ENCODE data around the gene ADCYAP1R1.

DNA sequence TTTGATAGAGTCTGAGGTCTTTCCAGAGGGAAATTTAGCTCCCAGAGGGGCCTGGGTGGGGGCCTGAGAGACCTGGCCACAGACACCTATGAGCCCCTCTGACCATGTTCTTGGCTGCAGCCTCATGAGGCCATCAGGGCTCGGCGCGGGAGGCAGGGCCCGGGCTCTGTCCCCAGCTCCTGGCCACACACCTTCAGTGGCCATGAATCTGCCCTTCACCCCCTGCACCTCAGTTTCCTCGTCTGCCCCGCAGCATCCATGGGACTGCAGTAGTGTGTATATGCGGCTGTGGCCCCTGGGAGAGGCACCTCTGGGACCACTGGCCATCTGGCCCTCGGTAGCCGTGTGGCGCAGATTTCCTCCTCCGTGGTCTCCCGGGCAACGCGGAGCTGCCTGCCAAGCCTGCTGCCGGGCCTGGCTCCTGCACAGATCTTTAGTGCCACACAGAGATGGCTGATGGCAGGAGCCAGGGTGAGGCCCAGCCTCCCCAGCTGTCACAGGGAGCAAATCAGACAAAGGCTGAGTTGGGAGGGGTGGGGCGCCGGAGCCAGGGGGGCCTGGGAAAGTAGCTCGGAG, 23.6 kb upstream of the ADCYAP1R1 start:
- TF ChIP-seq CTCF (IDR thresholded peaks at IDR 0.05) (no peak), POLR2A (IDR thresholded peaks at IDR 0.05) (no peak)
